ENCODE results near the gene MBD5.

MBD5 gene

DNA sequence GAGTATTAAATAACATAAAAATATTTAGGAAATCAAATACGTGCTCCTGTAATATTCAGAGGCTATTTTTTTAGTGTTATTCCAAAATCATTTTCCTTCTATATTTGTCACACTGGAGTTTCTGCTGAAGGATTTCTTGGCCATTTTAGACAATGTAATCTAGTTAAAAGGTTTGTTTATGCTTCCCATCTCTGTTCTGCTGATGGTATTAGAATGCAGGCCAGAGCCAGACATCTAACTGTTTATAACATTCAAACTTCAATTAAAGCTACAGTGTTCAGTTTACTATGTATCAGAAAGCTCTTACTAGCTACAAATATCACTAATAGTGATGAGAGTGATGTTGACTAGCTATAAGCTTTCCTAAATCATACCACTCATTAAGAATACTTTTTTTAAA lies 7.9 kb downstream of the MBD5 start:
- ChIA-PET CTCF (no interaction called here), POLR2A (interaction anchor here (1.2 kb wide), 1 partner anchor 8 kb away, joined by 5 read pairs; the partner anchor contains the start of genes MBD5 and ORC4)
- no peak for DNase-seq (ENCODE audit: extremely low spot score)
- no peak for TF ChIP-seq ZNF384 (IDR thresholded peaks at IDR 0.05)
- no peak for TF ChIP-seq ARNT (IDR thresholded peaks at IDR 0.05)
- TF ChIP-seq BHLHE40 (IDR thresholded peaks at IDR 0.05; ENCODE audit: borderline replicate concordance): no peak
- no peak for TF ChIP-seq HDGF (IDR thresholded peaks at IDR 0.05; ENCODE audit: borderline replicate concordance)
- TF ChIP-seq SUZ12 (IDR thresholded peaks at IDR 0.05): no peak
- TF ChIP-seq FOXM1 (IDR thresholded peaks at IDR 0.05; ENCODE audit: borderline replicate concordance): no peak
- TF ChIP-seq LEF1 (IDR thresholded peaks at IDR 0.05; ENCODE audit: borderline replicate concordance): no peak
- no peak for TF ChIP-seq L3MBTL2 (conservative IDR thresholded peaks at IDR 0.05)
- TF ChIP-seq PKNOX1 (IDR thresholded peaks at IDR 0.05): no peak
- TF ChIP-seq FOXK2 (IDR thresholded peaks at IDR 0.05): no peak
- no peak for TF ChIP-seq NFRKB (IDR thresholded peaks at IDR 0.05)
- TF ChIP-seq CTBP1 (IDR thresholded peaks at IDR 0.05; ENCODE audit: borderline replicate concordance): no peak
- TF ChIP-seq TARDBP (IDR thresholded peaks at IDR 0.05): no peak
- no peak for TF ChIP-seq ELF4 (IDR thresholded peaks at IDR 0.05)
- TF ChIP-seq FOXA1 (IDR thresholded peaks at IDR 0.05): no peak

- TF ChIP-seq SUZ12 (IDR thresholded peaks at IDR 0.05): no peak
- TF ChIP-seq CTBP1 (IDR thresholded peaks at IDR 0.05; ENCODE audit: borderline replicate concordance): no peak
- TF ChIP-seq HDGF (IDR thresholded peaks at IDR 0.05; ENCODE audit: borderline replicate concordance): no peak
- TF ChIP-seq FOXA1 (IDR thresholded peaks at IDR 0.05): no peak
- no peak for TF ChIP-seq ARNT (IDR thresholded peaks at IDR 0.05)
- no peak for TF ChIP-seq L3MBTL2 (conservative IDR thresholded peaks at IDR 0.05)
- no peak for TF ChIP-seq FOXK2 (IDR thresholded peaks at IDR 0.05)
- no peak for TF ChIP-seq TARDBP (IDR thresholded peaks at IDR 0.05)
- TF ChIP-seq NFRKB (IDR thresholded peaks at IDR 0.05): no peak
- ChIA-PET CTCF (interaction anchor here (0.6 kb wide), 1 partner anchor 257 kb away, joined by 9 read pairs; no protein-coding TSS in a partner anchor), POLR2A (no interaction called here)
- DNase-seq (ENCODE audit: extremely low spot score): no peak
Measured at GRCh38 chr2:148031152-148031551, 10.3 kb downstream of the MBD5 start.

DNA sequence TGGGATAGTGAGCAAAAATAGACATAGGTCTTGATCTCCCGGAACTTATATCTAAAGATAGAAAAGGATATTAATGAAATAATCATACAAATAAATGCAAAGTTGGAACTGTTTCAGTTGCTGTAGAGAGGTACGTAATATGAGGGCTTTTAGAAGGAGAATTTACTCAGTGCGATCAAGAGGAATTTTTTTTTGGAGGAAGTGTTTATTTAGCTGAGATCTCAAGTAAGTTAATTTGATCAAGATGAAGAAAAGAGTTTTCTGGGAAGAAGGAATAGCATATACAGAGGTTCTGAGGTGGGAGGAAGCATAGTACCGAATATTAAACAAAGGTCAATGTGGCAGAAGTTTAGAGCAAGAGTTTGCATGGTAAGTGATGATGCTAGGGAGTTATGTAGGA lies 11.3 kb downstream of the MBD5 start:
- POLR2A ChIA-PET: no interaction called here
- TF ChIP-seq PKNOX1 (IDR thresholded peaks at IDR 0.05): no peak
- TF ChIP-seq CTBP1 (IDR thresholded peaks at IDR 0.05; ENCODE audit: borderline replicate concordance): no peak
- TF ChIP-seq SUZ12 (IDR thresholded peaks at IDR 0.05): no peak
- TF ChIP-seq BHLHE40 (IDR thresholded peaks at IDR 0.05; ENCODE audit: borderline replicate concordance): no peak
- TF ChIP-seq NFRKB (IDR thresholded peaks at IDR 0.05): no peak
- TF ChIP-seq LEF1 (IDR thresholded peaks at IDR 0.05; ENCODE audit: borderline replicate concordance): no peak
- TF ChIP-seq SP1 (IDR thresholded peaks at IDR 0.05): no peak
- no peak for TF ChIP-seq ELF4 (IDR thresholded peaks at IDR 0.05)
- TF ChIP-seq FOXM1 (IDR thresholded peaks at IDR 0.05; ENCODE audit: borderline replicate concordance): no peak
- TF ChIP-seq TARDBP (IDR thresholded peaks at IDR 0.05): no peak
- TF ChIP-seq ZNF384 (IDR thresholded peaks at IDR 0.05): no peak
- no peak for TF ChIP-seq ARNT (IDR thresholded peaks at IDR 0.05)
- DNase-seq (ENCODE audit: extremely low spot score): no peak
- CTCF ChIA-PET: no interaction called here

GRCh38 chr2:148039783-148040182 lies 18.9 kb downstream of the MBD5 start:
- ChIA-PET CTCF (no interaction called here), POLR2A (no interaction called here)
- no peak for TF ChIP-seq LEF1 (IDR thresholded peaks at IDR 0.05; ENCODE audit: borderline replicate concordance)
- no peak for TF ChIP-seq HDGF (IDR thresholded peaks at IDR 0.05; ENCODE audit: borderline replicate concordance)
- no peak for TF ChIP-seq L3MBTL2 (conservative IDR thresholded peaks at IDR 0.05)
- no peak for TF ChIP-seq FOXA1 (IDR thresholded peaks at IDR 0.05)
- DNase-seq (ENCODE audit: extremely low spot score): no peak

GRCh38 chr2:148042219-148042618 lies 21.3 kb downstream of the MBD5 start:
- DNase-seq (ENCODE audit: extremely low spot score): no peak
- ChIA-PET POLR2A (no interaction called here), CTCF (no interaction called here)
- TF ChIP-seq LEF1 (IDR thresholded peaks at IDR 0.05; ENCODE audit: borderline replicate concordance): no peak
- TF ChIP-seq ARNT (IDR thresholded peaks at IDR 0.05): no peak
- no peak for TF ChIP-seq SUZ12 (IDR thresholded peaks at IDR 0.05)
- no peak for TF ChIP-seq CTBP1 (IDR thresholded peaks at IDR 0.05; ENCODE audit: borderline replicate concordance)
- no peak for TF ChIP-seq NFRKB (IDR thresholded peaks at IDR 0.05)
- no peak for TF ChIP-seq ELF4 (IDR thresholded peaks at IDR 0.05)
- TF ChIP-seq FOXM1 (IDR thresholded peaks at IDR 0.05; ENCODE audit: borderline replicate concordance): no peak
- no peak for TF ChIP-seq TARDBP (IDR thresholded peaks at IDR 0.05)

GRCh38 chr2:148044322-148044721 lies 23.4 kb downstream of the MBD5 start:
- TF ChIP-seq HDGF (IDR thresholded peaks at IDR 0.05; ENCODE audit: borderline replicate concordance) (no peak), SP1 (IDR thresholded peaks at IDR 0.05) (no peak), L3MBTL2 (conservative IDR thresholded peaks at IDR 0.05) (no peak), LEF1 (IDR thresholded peaks at IDR 0.05; ENCODE audit: borderline replicate concordance) (no peak), NFRKB (IDR thresholded peaks at IDR 0.05) (no peak), FOXK2 (IDR thresholded peaks at IDR 0.05) (no peak), ELF4 (IDR thresholded peaks at IDR 0.05) (no peak), TARDBP (IDR thresholded peaks at IDR 0.05) (no peak), SUZ12 (IDR thresholded peaks at IDR 0.05) (no peak), FOXA1 (IDR thresholded peaks at IDR 0.05) (no peak), ARNT (IDR thresholded peaks at IDR 0.05) (no peak), BHLHE40 (IDR thresholded peaks at IDR 0.05; ENCODE audit: borderline replicate concordance) (no peak), FOXM1 (IDR thresholded peaks at IDR 0.05; ENCODE audit: borderline replicate concordance) (no peak), ZNF384 (IDR thresholded peaks at IDR 0.05) (no peak), CTBP1 (IDR thresholded peaks at IDR 0.05; ENCODE audit: borderline replicate concordance) (no peak), PKNOX1 (IDR thresholded peaks at IDR 0.05) (no peak)
- ChIA-PET POLR2A (no interaction called here), CTCF (no interaction called here)

More at GRCh38 chr2:148044322-148044721, 23.4 kb downstream of the MBD5 start:
- no peak for DNase-seq (ENCODE audit: extremely low spot score)
